HG02981 (cell line): ENCODE results near the gene FRMD3.
"Not testable (repeated sequence)": the region's sequence is repeated elsewhere in the genome, so short reads cannot be mapped to it uniquely, and the experiment has no call there.

Experiments used
- ATAC-seq: cut with Tn5 transposase; IDR thresholded peaks from one replicate; pipeline ENCODE4 v1.9.1; 2021; ENCODE audit warnings: mild to moderate bottlenecking, moderate library complexity; ENCODE audit not compliant: unreplicated experiment

FRMD3 gene

GRCh38 chr9:83401328-83401900 is 136.8 kb downstream of the FRMD3 start:
- ATAC-seq: no peak

GRCh38 chr9:83396813-83397212 is 141.4 kb downstream of the FRMD3 start:
- ATAC-seq: no peak

GRCh38 chr9:83396342-83396741 is 141.9 kb downstream of the FRMD3 start:
- no peak for ATAC-seq

- no peak for ATAC-seq
These were observed 146.0 kb downstream of the FRMD3 start for GRCh38 chr9:83392228-83392627.

GRCh38 chr9:83388346-83388745 is 149.9 kb downstream of the FRMD3 start:
- no peak for ATAC-seq

- no peak for ATAC-seq
These were observed 150.6 kb downstream of the FRMD3 start for GRCh38 chr9:83387401-83388185.

- no peak for ATAC-seq
These were observed 152.9 kb downstream of the FRMD3 start for GRCh38 chr9:83385317-83385716.

GRCh38 chr9:83384214-83384613 is 154.0 kb downstream of the FRMD3 start:
- ATAC-seq: no peak

- ATAC-seq: no peak
These were observed 155.2 kb downstream of the FRMD3 start for GRCh38 chr9:83383034-83383433.

GRCh38 chr9:83382421-83382820 is 155.8 kb downstream of the FRMD3 start:
- no peak for ATAC-seq

GRCh38 chr9:83379045-83379444 is 159.2 kb downstream of the FRMD3 start:
- no peak for ATAC-seq

- ATAC-seq: no peak
These were observed 165.2 kb downstream of the FRMD3 start for GRCh38 chr9:83372957-83373356.

- ATAC-seq: no peak
These were observed 170.9 kb downstream of the FRMD3 start for GRCh38 chr9:83367326-83367725.

- ATAC-seq: no peak
These were observed 175.7 kb downstream of the FRMD3 start for GRCh38 chr9:83362341-83362995.

GRCh38 chr9:83359039-83359438 is 179.2 kb downstream of the FRMD3 start:
- no peak for ATAC-seq

- ATAC-seq: not testable (repeated sequence)
These were observed 179.7 kb downstream of the FRMD3 start for GRCh38 chr9:83358493-83358892.

GRCh38 chr9:83355729-83356151 is 182.5 kb downstream of the FRMD3 start:
- no peak for ATAC-seq

GRCh38 chr9:83355024-83355444 is 183.2 kb downstream of the FRMD3 start:
- no peak for ATAC-seq

- no peak for ATAC-seq
These were observed 189.2 kb downstream of the FRMD3 start for GRCh38 chr9:83349031-83349430.

GRCh38 chr9:83346655-83347420 is 191.4 kb downstream of the FRMD3 start:
- no peak for ATAC-seq

GRCh38 chr9:83343366-83343999 is 194.7 kb downstream of the FRMD3 start:
- no peak for ATAC-seq
